GM13976 (cell line): ENCODE data around the gene MBNL2.

ENCODE experiments used
- DNase-seq: peaks from one replicate; pipeline ENCODE4 v3.0.0; 2012; ENCODE audit warnings: low spot score
- in situ Hi-C: fragments of 300-500 bp; cut with MboI; formaldehyde crosslinking; loops from one replicate; pipeline ENCODE4 v1.12.0; 2022; ENCODE audit warnings: low sequenced_read_pairs, mixed read lengths, inconsistent platforms; ENCODE audit not compliant: unreplicated experiment
- TF ChIP-seq, protein P1 (sequence below): IDR thresholded peaks from 2 replicates; pipeline ENCODE4 v1.5.1; 2012; ENCODE audit warnings: borderline replicate concordance, mild to moderate bottlenecking; ENCODE audit not compliant: insufficient read depth; ENCODE audit errors: extremely low read depth, missing control alignments, control extremely low read depth

MBNL2 gene

DNA sequence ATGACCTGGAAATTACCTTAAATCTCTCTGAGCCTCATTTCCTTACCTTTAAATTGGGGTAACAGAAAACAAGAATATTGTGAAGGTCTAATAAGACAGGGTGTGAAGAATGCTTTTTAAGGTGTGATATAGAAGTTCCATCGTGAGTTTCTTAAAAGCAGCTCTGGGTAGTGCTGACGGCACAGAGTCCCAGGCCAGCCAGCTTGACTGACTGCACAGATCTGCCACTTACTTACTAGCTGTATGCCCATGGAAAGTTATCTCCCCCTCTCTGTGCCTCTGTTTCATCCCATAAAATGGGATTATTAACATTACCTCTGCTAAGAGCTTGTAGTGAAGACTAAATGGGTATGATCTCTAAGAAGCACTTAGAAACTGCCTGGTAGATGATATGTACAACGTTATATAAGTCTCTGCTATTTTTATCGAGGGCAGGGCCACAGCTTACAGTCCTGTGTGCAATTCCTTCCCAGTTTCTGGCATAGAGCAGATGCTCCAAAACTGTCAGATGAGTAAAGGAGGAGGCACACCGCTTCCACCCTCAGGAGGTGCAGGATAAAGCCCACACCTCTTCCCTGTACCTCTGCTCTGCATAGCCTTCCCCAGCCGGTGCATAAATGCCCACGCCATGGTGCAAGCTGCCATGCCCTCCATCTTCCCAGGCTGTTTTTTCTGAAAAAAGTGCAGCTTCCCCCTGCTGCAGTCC, 99.6 kb downstream of the MBNL2 start:
- TF ChIP-seq, protein P1, sequence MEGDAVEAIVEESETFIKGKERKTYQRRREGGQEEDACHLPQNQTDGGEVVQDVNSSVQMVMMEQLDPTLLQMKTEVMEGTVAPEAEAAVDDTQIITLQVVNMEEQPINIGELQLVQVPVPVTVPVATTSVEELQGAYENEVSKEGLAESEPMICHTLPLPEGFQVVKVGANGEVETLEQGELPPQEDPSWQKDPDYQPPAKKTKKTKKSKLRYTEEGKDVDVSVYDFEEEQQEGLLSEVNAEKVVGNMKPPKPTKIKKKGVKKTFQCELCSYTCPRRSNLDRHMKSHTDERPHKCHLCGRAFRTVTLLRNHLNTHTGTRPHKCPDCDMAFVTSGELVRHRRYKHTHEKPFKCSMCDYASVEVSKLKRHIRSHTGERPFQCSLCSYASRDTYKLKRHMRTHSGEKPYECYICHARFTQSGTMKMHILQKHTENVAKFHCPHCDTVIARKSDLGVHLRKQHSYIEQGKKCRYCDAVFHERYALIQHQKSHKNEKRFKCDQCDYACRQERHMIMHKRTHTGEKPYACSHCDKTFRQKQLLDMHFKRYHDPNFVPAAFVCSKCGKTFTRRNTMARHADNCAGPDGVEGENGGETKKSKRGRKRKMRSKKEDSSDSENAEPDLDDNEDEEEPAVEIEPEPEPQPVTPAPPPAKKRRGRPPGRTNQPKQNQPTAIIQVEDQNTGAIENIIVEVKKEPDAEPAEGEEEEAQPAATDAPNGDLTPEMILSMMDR: no peak
- no peak for DNase-seq
- in situ Hi-C loops: no loop called here

DNA sequence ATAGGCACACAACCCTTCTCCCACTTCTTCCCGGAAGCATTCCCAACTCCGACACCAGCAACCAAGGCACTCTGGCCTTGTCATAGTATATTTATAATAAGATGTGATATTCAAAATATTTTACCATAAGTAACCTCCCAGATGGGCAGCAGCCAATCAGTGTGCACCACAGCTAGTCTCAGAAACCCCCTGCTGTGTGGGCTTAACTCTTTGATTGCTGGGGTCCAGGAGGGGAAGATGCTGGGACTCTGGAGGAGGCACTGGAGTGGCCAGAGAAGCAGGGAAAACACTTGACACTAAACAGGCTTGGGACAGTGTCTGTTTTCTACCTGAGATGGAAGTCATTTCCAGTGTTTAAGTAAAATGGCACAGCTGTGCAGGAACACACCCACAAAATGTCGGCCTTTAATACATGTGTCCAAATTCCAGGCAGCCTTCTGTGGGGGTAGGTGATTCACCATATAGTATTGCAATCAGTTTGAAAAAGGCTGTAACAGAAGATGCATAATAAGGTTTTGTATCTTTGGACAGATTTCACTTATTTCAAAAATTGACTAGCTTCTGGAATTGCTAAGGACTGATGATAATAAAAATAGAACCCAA, 100.7 kb downstream of the MBNL2 start:
- no peak for DNase-seq
- TF ChIP-seq, protein P1: no peak
- in situ Hi-C loops: no loop called here

DNA sequence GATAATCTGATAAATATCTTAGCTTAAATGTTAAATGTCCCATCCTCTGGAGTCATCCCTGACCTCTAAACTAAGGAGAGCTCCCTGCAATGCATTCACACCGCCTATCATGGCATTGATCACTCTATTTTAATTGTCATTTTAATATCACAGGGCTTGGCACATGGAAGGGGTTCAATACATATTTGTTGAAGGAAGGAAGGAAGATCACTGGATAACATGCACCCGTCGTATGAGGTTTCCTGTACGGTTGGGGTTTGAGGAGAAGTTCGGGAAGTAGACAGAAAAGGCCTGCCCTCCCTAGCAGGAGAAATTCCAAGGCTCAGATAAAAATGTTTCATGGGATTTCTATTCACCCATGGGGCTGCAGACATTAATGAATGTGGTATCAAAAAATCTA, 102.0 kb downstream of the MBNL2 start:
- TF ChIP-seq, protein P1: no peak
- in situ Hi-C loops: no loop called here
- no peak for DNase-seq

DNA sequence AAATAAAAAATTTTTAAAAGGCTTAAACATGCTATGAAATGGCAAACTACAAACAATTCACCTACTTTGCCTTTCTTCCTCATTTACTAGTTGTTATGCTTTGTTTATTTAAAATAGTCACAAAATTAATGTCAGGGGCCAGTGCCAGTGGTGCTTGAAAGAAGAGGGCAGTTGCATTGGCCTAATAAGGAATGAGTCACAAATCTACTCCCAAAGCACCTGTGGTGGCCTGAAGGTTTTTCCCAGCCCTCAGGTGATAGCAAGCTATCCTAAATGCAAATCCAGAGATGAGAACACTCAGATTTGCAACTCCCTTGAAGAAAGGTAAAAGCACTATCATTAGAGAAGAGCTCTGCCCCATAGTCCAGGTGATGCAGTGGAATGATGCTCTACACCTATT, 103.6 kb downstream of the MBNL2 start:
- in situ Hi-C loops: no loop called here
- DNase-seq: no peak
- TF ChIP-seq, protein P1: no peak

DNA sequence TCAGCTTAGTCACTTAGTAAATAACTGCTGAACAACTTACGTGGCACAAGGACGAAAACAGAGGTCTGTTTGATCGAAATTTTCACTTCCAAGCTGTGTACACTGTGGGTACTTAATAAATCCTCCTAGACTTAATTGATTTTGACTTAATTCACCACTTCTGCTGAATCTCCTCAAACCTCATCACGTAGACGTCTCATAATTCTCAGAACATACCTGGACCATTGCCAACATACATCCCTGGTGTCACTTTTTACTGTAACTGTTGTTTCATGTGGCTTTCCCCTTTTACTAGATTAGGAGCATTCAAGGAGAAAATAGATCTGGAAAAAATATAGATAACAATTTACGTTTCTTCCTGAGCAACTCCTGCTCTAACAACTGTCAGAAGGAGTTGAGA, 105.0 kb downstream of the MBNL2 start:
- in situ Hi-C loops: no loop called here
- TF ChIP-seq, protein P1: no peak
- no peak for DNase-seq

DNA sequence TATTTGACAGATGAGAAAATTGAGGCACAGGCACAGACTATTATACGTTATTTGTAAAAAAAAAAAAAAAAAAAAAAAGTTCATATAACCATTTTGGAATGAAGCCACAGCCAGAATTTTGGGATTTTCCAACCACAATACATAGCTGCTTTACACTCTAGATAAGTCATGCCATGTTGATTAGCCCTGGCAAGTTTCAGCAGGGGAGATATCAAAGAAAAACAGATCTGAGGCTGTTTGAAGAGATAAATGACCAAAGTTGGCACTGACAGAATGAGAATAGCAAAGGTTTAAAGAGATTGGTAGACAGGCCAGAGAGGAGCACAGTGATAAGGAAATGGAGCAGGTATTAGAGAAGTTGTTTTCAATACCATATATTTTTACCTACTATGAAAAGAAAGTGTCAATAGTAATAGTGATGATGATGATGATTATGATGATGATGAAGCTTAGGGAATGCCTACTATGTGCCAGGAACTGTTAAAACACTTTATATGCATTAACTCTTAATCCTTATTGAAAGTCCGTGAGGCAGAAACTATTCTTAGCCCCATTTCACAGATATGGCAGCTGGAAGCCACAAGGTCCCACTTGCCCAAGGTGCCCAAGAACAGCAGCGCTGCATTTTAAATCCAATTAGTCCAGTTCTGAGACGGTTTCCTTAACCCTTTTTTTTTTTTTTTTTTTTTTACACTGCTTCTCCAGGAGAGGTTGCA, 105.5 kb downstream of the MBNL2 start:
- in situ Hi-C loops: no loop called here

More for the DNA sequence above, 105.5 kb downstream of the MBNL2 start:
- no peak for DNase-seq
- TF ChIP-seq, protein P1: no peak
